NCI-H187 (cell line): ENCODE measurements around the gene CCDC138.

Source experiments
- DNase-seq, 2 experiments: peaks; one replicate each; lab custom pipeline; 2025; lab: John Stamatoyannopoulos, UW

CCDC138 gene

DNA sequence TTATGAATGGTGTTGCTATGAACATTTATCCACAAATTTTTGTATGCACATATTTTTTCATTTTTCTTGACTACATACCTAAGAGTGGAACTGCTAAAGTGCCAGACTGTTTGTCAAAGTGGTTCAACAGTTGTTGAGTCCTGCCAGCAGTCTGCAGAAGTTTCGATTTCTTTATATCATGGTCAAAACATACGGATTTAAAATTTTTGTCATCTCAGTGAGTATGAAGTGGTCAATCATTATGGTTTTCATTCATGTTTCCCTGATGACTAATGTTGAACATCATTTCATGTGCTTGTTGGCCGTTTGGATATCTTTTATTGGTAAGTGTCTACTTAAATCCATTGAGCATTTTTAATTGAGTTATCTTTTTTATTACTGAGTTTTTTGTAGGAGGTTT, 39.2 kb downstream of the CCDC138 start:
- DNase-seq = no peak

DNA sequence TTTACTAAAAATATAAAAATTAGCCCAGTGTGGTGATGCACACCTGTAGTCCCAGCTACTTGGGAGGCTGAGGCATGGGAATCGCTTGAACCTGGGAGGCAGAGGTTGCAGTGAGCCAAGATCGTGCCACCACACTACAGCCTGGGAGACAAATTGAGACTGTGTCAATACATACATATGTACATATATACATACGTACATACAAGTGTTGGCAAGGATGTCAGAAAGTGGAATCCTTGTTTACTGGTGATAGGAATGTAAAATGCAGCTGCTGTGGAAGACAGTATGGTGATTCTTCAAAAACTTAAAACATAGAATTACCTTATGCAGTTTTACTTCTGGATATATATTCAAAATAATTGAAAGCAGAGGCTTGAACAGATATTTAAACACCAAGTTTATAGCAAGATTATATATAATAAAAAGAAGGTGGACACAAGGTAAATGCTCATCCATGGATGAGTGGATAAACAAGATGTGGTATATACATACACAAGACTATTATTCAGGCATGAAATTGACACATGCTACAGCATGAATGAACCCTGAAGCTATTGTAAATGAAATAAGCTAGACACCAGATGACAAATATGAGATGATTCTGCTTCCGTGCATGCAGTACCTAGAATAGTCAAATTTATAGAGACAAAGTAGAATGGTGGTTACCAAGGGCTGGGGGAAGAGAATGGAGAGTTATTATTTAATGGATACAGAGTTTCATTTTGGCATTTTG, 43.2 kb downstream of the CCDC138 start:
- no peak for DNase-seq

DNA sequence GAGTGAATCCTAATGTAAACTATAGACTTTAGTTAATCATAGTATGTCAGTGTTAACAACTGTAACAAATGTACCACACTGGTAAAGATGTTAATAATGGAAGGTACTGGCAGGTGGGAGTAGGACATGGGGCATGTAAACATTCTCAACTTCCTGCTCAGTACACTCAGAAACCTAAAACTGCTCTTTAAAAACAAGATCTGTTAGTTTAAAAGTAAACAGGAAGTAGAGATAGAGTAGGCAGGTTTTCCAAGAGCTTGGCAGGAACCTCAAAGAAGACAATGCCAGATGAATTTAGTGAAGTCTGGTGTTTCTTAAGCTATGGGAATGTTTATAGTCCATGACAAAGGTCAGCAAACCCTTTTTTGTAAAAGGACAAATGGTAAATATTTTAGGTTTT, 46.6 kb downstream of the CCDC138 start:
- no peak for DNase-seq

DNA sequence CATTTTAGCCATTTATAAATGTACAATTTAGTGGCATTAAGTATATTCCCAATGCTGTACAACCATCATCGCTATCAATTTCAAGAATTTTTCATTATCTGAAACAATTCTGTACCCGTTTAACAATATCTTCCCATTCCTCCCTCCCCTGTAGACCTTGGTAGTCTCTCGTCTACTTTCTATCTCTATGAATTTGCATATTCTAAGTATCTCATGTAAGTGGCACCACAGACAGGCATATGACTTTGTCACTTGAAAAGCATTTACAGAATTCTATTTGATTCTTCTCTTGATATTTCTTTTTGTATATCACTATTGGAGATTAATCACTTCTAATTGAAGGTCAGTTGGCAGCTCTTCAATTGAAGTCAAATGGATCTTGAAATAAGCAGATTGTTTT, 48.0 kb downstream of the CCDC138 start:
- no peak for DNase-seq

DNA sequence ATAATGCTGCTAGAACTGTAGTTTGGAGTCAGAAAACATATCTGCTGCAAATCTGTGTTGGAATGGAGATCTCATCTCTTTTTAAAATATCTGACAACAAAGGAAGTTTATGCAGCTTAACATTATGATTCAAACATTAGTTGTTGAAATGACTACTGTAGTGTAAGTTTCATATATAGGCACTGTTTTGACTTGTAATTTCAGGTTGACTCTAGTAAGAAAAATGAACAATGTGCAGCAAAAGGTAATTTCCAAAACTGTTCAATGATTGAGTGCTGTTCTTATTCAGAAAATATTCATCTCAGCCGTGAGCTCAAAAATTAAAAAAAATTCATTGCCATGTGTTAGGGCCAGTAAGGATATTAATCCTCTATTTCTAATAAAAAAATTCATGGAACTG, 48.5 kb downstream of the CCDC138 start:
- DNase-seq = no peak

DNA sequence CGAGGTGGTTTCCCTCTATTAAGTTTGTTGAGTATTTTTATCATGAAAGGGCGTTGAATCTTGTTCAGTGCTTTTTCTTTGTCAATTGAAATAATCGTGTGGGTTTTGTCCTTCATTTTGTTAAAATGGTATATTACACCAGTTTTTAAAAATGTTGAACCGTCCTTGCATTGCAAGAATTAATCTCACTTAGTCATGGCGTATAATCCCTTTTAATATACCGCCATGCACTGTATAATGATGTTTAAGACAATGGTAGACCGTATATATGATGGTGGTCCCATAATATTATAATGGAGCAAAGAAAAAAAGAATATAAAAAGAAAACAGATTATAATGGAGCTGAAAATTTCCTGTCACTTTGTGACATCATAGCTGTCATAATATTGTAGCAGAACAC, 50.6 kb downstream of the CCDC138 start:
- no peak for DNase-seq

DNA sequence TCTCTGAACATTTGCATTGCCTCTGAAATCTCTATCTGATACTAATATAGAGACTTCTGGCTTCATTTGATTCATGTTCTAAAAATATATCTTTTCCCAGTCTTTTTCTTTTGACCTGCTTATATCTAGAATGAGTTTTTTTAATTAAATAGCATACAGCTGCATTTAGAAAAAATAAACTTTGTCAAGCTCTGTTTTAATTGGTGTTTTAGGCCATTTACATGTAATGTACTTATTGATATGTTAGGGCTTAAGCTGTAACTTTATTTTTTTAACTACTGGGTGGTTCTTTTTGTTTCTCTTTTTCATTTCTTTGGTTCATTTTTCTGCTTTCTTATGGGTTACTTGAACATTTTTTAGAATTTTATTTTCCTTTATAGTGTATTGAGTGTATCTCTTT, 54.9 kb downstream of the CCDC138 start:
- DNase-seq = no peak

DNA sequence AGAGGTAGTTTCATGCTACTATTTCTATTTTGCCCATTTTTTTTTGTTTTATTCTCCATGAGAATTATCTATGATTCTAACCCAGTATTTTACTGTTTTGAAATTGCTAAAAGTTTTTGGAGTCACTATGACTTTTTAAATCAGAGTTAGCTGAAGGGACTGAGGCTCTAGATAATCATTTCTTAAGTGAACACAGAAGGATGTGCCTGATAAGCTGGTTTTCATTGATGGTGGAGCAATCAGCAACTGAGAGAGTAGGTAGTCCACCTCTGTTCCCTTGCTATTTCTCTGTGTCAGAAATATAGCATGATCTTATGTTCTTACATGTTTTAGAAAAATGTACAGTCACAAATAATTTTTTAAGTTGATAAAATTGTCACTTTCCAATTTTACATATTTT, 59.4 kb downstream of the CCDC138 start:
- DNase-seq = no peak

DNA sequence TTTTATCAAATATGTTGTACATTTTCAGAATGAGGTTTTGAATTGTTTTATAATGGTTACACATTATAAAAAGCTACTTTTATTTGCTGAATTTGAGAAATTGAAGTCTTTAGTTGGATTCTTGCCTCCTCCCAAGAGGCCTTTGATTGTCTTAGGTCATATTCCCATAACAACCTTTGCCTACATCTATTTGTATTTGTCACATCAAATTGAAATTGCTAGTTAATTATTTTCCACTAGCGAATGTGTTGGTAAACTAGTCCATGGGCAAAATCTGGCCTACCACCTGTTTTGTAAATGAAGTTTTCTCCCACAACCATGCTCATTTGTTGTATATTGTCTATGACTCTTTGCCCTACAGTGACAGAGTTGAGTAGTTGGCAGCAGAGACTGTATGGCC, 60.4 kb downstream of the CCDC138 start:
- no peak for DNase-seq

DNA sequence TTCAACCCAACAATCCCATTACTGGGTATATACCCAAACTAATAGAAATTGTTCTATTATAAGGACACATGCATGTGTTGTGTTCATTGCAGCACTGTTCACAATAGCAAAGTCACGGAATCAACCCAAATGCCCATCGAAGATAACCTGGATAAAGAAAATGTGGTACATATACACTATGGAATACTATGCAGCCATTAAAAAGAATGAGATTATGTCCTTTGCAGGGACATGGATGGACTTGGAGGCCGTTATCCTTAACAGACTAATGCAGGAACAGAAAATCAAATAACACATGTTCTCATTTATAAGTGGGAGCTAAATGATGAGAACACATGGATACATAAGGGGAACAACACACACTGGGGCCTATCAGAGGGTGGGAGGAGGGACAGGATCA, 65.8 kb downstream of the CCDC138 start:
- no peak for DNase-seq

DNA sequence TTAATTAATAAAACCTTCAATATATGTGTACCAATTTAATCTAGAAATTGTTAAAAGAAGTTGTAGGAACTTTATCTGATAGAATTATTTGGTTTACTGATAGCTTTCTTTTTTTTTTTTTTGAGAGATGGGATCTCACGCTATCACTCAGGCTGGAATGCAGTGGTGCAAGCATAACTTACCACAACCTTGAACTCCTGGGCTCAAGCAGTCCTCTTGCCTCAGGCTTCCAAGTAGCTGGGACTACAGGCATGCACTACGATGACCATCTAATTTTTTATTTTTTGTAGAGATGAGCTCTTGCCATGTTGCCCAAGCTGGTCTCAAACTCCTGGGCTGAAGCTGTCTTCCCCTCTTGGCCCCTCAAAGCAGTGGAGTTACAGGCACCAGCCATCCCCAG, 66.8 kb downstream of the CCDC138 start:
- no peak for DNase-seq

DNA sequence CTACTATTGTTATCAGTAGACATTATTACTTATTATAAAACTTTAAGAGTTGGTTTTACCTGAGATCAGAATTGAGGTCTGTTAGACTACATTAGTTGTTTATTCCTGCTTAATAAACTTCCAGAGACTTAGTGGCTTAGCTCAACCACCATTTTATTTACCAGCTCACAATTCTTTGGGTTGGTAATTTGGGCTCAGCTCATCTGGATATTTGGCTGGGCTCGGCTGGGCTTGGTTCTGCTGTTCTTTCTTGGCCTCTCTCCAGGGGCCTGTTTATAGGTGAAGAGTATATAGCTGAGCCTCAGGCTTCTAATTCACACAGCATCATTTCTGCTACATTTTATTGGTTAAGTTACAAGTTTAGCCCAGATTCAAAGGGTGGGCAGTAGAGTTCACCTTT, 67.9 kb downstream of the CCDC138 start:
- no peak for DNase-seq

DNA sequence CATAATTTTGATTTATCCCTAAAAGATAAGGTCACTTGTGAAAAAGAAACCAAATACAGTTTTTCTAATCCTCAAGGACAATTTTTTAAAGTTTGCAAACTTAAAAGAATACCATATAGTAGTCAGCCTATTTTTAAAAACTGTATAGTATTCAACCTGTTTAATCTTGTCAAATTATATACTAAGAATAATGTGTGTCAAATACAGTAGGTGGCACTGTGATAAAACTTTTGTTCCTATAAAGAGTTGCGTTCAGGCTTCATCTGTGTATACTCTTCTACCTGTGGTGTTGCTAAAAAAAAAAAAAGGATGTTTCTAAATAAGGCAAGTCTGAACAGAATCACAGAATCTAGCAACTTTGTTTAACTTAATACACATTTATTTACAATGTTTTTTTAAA, 68.6 kb downstream of the CCDC138 start:
- no peak for DNase-seq

DNA sequence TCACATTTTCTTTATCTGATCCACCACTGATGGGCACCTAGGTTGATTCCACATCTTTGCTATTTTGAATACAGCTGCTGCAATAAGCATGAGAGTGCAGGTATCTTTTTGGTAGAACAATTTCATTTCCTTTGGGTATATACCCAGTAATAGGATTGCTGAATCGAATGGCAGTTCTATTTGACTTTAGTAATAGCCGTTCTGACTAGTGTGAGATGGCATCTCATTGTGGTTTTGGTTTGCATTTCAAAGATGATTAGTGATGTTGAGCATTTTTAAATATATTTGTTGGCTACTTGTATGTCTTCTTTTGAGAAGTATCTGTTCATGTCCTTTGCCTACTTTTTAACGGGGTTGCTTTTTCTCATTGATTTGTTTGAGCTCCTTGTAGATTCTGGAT, 72.3 kb downstream of the CCDC138 start:
- DNase-seq = no peak

DNA sequence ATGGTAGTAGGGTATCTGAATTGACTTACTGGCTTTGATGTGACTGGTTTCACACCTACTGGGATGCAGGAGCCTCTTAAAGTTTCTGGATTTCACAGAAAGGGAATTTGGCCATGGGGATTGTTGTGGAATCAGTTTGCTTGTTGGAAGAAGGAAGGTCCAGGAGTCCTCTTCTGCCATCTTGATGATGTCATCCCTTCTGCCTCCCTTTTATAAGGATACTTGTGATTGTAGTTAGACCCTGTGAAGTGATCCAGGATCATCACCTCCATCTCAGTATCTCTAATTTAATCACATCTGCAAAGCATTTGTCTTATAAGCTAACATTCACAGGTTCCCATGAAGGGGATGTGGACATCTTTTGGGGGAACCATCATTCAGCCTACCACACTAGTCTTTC, 79.5 kb downstream of the CCDC138 start:
- no peak for DNase-seq

DNA sequence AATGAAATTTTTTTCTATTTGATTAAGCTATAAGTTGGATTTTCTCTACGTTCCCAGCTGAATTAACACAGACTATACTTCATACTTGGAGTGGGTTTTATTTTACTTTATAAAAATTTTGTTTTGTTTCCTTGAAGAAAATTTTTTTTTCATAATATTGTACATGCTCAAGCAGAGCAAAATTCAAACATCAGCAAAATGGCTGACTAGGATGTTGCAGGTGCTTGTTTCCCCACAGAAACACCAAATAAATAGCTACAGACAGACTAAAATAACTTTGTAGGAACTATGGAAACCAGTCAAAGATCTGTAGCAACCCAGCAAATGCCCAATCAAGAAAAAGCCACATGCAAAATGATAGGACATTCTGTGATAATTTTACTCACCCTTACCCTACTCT, 82.3 kb downstream of the CCDC138 start:
- DNase-seq = no peak

DNA sequence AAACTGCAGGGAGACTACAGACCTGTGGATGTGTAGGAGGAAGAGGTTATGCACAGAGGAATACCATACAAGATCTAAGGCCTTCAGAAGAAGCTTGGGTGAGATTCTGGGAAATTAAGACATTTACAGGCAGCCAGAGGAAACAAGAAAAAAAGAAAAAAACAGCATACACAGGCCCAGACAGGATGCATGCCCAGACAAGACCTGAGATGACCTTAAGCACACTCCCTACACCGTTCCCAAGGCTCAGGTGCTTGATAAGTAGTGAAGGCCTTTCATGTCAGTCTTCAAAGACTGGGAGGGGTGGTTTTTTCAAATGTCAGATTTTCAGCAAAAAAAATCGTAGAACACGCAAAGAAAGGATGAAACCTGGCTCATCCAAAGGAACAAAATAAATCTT, 83.0 kb downstream of the CCDC138 start:
- no peak for DNase-seq

DNA sequence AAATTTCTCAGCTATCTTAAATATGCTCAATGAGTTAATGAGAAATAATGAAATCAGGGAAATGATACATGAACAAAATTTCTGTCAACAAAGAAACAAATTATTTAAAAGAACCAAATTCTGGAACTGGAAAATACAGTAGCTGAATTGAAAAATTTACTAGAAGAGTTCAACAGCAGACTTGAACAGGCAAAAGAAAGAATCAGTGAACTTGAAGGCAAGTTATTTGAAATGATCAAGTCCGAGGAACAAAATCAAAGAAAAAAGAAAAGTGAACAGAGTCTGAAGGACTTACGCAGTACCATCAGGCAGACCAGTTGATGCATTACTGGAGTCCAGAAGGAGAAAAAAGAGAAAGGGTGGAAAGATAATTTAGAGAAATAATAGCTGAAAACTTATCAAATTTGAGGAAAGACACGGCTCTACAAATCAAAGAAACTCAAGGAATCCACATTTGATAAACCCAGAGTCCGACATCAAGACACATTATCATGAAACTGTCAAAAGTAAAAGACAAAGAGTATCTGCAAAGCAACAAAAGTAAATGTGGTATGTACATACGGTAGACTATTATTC, 83.6 kb downstream of the CCDC138 start:
- no peak for DNase-seq

DNA sequence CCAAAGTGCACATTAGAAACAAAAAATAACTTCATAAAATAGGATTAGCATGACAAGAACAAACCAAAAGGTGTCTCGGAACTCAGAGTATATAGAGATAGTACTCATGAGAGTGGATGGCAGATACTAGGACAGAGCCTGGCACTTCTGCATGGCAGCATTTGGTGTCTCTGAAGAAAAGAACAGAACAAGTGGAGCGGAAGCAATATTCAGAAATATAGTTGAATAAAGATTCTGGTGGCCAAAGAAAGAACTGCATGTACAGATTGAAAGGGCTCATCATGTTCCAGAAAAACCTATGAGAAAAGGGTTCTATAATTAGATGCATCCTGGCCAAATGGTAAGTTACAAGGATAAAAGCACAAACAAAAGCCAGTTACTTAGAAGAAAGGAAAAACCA, 90.9 kb downstream of the CCDC138 start:
- no peak for DNase-seq

DNA sequence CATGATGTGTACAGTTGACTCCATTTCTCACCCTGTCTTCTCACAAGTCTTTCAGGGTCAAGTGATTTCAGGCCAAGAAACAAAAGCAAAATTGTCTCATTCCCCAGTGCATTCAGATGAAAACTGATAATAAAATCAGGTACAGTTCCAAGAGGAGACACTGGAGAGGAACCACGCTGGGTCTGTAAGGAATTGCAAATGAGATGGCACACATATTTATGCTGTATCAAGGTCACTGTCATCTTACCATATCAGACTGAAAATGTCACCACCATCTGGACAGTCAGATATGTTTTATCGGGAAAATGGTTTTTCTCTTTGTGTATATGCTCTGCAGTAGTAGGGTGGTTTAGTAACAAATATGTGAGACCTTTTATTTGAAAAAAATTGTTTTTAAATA, 91.7 kb downstream of the CCDC138 start:
- DNase-seq = no peak

DNA sequence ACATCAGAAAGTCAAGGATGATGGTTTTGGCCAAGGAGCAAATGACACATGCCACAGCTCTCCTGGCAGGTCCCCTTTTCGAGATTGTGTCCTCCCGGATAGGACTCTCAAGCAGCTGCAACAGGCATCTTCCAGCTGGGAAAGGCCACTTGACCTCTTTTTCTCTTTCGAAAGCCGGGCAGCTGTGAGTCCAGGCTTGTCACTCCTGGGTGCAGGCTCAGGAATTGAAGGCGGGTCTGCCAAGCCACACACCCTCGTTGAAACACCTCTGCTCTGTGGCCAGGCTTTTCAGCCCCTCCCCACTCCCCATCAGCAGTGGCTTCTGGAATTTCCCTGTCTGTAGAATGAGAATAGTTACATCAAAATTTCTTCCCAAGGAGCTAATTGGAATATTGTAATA, 98.0 kb downstream of the CCDC138 start:
- no peak for DNase-seq

DNA sequence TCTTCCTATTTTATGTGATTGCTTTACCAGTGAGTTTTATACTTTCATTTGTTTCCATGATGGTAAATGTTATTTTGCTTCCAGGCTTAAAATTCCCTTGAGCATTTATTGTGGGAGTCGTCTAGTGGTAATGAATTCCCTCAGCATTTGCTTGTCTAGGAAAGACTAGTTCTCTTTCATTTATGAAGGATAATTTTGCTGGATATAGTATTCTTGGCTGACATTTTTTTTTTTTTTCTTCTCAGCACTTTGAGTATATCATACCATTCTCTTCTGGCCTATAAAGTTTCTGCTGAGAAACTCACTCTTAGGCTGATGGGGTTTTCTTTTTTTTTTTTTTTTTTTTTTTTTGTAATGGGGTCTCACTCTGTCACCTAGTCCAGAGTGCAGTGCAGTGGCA, 103.3 kb downstream of the CCDC138 start:
- no peak for DNase-seq

DNA sequence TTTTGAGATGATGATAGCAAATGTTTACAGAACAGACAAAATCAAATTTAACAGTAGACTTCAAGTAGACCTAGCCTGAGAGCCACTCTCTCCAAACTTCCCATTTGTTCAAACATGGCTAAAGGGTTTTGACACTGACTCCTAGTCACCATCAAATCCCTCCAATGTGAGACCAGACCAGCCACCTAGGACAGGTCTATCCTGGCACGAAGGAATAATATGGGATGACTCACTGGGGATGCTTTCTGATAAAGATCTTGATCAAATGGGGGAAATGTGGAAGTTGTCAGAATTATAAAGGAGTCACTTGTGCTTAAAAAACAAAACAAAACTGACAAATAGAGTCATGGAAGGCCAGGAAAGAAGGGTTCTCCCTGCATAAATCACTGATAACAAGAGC, 106.7 kb downstream of the CCDC138 start:
- DNase-seq = no peak

DNA sequence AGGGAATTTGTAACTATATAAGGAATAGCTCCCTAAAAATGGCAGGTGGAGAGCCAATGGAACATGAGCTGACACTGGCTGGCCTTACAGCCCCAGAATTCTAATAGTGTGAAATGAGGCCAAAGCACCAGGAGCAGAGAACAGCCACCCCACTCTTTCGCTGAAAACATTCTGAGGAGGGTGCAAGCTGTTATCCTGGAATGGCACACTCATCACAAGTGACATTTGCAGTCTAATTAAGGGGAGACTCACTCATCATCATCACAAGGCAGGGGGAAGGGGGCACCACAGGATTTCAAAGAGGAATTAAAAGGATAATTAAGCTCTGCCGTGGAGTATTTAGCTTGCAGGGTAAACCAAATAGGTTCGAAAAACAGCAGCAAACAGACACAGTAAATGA, 108.2 kb downstream of the CCDC138 start:
- no peak for DNase-seq
